Measurements from ENCODE around the gene NFYC. TPM values are rescaled to one million over a fixed set of nuclear protein-coding genes. Genes with fewer than 3 reads are reported as not detected.
"Not testable (repeated sequence)": the region's sequence is repeated elsewhere in the genome, so short reads cannot be mapped to it uniquely, and the experiment has no call there.

NFYC gene
- total RNA-seq, 1 donor from 2014 or later: 49.7 TPM

- DNase-seq (ENCODE audit: low spot score): no peak
- Mint-ChIP-seq H3K27ac (ENCODE audit: unreplicated experiment) (no peak overlapping the region), H3K36me3 (ENCODE audit: low read depth, unreplicated experiment) (no peaks in the 10 kb centered on the region), H3K27me3 (ENCODE audit: unreplicated experiment) (peaks cover 2% of the 10 kb centered on the region), H3K9me3 (ENCODE audit: unreplicated experiment) (no peaks in the 10 kb centered on the region), H3K4me1 (ENCODE audit: unreplicated experiment) (peaks cover 4% of the 10 kb centered on the region), H3K4me3 (ENCODE audit: unreplicated experiment) (no peak overlapping the region)
- no peak for TF ChIP-seq CTCF (IDR thresholded peaks at IDR 0.05; ENCODE audit: unreplicated experiment)
These were observed 31.1 kb downstream of the NFYC start for GRCh38 chr1:40722622-40723021.

GRCh38 chr1:40723196-40723955 is 31.9 kb downstream of the NFYC start:
- no peaks in the 10 kb centered on the region for H3K36me3 Mint-ChIP-seq (ENCODE audit: low read depth, unreplicated experiment)
- TF ChIP-seq CTCF (IDR thresholded peaks at IDR 0.05; ENCODE audit: unreplicated experiment): no peak
- H3K4me3 Mint-ChIP-seq (ENCODE audit: unreplicated experiment): no peak overlapping the region
- H3K27ac Mint-ChIP-seq (ENCODE audit: unreplicated experiment): no peak overlapping the region
- H3K27me3 Mint-ChIP-seq (ENCODE audit: unreplicated experiment): peaks cover 2% of the 10 kb centered on the region
- H3K9me3 Mint-ChIP-seq (ENCODE audit: unreplicated experiment): no peaks in the 10 kb centered on the region
- H3K4me1 Mint-ChIP-seq (ENCODE audit: unreplicated experiment): peaks cover 4% of the 10 kb centered on the region
- no peak for DNase-seq (ENCODE audit: low spot score)

GRCh38 chr1:40727662-40728061 is 36.2 kb downstream of the NFYC start:
- not testable (repeated sequence) for H3K36me3 Mint-ChIP-seq (ENCODE audit: low read depth, unreplicated experiment); H3K4me3 Mint-ChIP-seq (ENCODE audit: unreplicated experiment); H3K27me3 Mint-ChIP-seq (ENCODE audit: unreplicated experiment); H3K9me3 Mint-ChIP-seq (ENCODE audit: unreplicated experiment); H3K4me1 Mint-ChIP-seq (ENCODE audit: unreplicated experiment); DNase-seq (ENCODE audit: low spot score); H3K27ac Mint-ChIP-seq (ENCODE audit: unreplicated experiment)

DNA sequence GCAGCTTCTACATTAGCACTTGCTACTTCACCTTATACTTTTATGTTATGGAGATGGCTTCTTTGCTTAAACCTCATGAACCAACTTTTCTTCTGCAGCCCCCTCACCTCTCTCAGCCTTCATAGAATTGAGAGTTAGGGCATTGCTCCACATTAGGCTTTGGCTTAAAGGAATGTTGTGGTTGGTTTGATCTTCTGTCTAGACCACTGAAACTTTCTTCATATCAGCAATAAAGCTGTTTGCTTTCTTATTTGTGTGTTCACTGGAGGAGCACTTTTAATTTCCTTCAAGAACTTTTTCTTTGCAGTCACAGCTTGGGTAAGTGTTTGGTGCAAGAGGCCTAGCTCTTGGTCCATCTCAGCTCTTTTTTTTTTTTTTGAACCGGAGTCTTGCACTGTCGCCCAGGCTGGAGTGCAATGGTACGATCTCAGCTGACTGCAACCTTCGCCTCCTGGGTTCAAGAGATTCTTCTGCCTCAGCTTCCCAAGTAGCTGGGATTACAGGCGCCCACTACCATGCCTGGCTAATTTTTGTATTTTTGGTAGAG is 37.9 kb downstream of the NFYC start:
- H3K4me1 Mint-ChIP-seq (ENCODE audit: unreplicated experiment); H3K27me3 Mint-ChIP-seq (ENCODE audit: unreplicated experiment); H3K4me3 Mint-ChIP-seq (ENCODE audit: unreplicated experiment); DNase-seq (ENCODE audit: low spot score); H3K36me3 Mint-ChIP-seq (ENCODE audit: low read depth, unreplicated experiment); H3K27ac Mint-ChIP-seq (ENCODE audit: unreplicated experiment); H3K9me3 Mint-ChIP-seq (ENCODE audit: unreplicated experiment): not testable (repeated sequence)

DNA sequence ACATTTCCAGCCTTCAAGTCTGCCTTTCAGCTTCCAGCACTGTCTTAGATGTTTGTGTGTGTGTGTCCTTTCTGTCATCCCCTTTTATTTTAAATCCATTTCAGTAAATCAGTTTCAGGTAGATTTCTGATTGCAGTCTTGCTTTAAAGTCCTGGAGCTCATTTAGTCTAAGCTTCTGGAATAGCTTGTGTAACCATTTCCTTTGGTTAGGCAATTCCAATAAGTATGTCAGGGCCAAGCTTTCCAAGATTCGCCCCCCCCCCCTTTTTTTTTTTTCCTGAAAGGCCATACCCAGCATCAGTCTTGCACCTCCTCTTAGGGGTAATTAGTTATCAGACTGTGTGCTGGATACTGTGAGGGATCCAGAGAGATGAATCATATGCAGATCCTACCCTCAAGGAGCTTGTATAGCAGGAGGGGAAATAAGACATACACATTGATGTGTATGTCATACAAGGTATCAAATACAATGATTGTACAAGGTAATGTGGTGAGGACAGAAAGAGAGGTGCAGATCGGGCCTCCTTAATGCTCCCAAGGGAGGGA is 41.3 kb downstream of the NFYC start:
- H3K36me3 Mint-ChIP-seq (ENCODE audit: low read depth, unreplicated experiment): no peaks in the 10 kb centered on the region
- TF ChIP-seq CTCF (IDR thresholded peaks at IDR 0.05; ENCODE audit: unreplicated experiment): no peak
- H3K4me3 Mint-ChIP-seq (ENCODE audit: unreplicated experiment): no peak overlapping the region
- H3K27me3 Mint-ChIP-seq (ENCODE audit: unreplicated experiment): peaks cover 3% of the 10 kb centered on the region
- H3K4me1 Mint-ChIP-seq (ENCODE audit: unreplicated experiment): peaks cover 22% of the 10 kb centered on the region
- no peak for DNase-seq (ENCODE audit: low spot score)
- peak overlapping the region; percentile 80 for H3K27ac Mint-ChIP-seq (ENCODE audit: unreplicated experiment)
- H3K9me3 Mint-ChIP-seq (ENCODE audit: unreplicated experiment): no peaks in the 10 kb centered on the region

All from endothelial cell (in vitro differentiated cells).